HepG2 (cell line): ENCODE measurements around the gene SPHK1. TPM values are rescaled to one million over a fixed set of nuclear protein-coding genes. Genes with fewer than 3 reads are reported as not detected.

Experiments
- ATAC-seq: fragments of 200-7000 bp; cut with Tn5 transposase; 3 replicates; pipeline ENCODE4 v1.9.1; 2020; ENCODE audit warnings: mild to moderate bottlenecking, moderate library complexity
- BruUV-seq: library from RNA; stranded (reverse); fragments of 400-500 nt; replicated peaks from 2 replicates; lab custom pipeline; 2021; lab: Mats Ljungman, UMichigan
- CTCF ChIA-PET: fragments of 300-600 bp; formaldehyde crosslinking; extraction: SDS; loops from one replicate; lab custom pipeline; 2021; ENCODE audit warnings: low total read pairs, inconsistent platforms, low intra/inter-chr PET ratio; lab: Yijun Ruan, JAX
- POLR2A ChIA-PET: fragments of 350-600 bp; sonication (Branson Sonifier 250); formaldehyde crosslinking; loops from one replicate; lab custom pipeline; 2020; ENCODE audit warnings: antibody characterized with exemption, inconsistent platforms; lab: Yijun Ruan, JAX
- DNase-seq: peaks from one replicate; pipeline ENCODE4 v3.0.0-alpha.2; 2015; ENCODE audit warnings: low spot score
- FAIRE-seq: peaks from 3 replicates; lab custom pipeline; 2011; peaks lifted over from hg19 to GRCh38; lab: Jason Lieb, UNC
- H2AFZ ChIP-seq: one replicate; pipeline ENCODE4 v1.6.1; 2011; ENCODE audit warnings: low read length, inconsistent platforms
- H3K27ac ChIP-seq: fragments of 300-600 bp; 3 replicates; pipeline ENCODE4 v1.8.0; 2011; ENCODE audit warnings: mixed run types, mild to moderate bottlenecking, mixed read lengths, low read length, inconsistent platforms; ENCODE audit not compliant: insufficient read depth; ENCODE audit errors: extremely low read length
- H3K27me3 ChIP-seq, 2 experiments: fragments of 200-600 bp in 1 of 2; 2 replicates in 1 of 2; 3 replicates in 1 of 2; pipeline versions ENCODE4 v1.6.0 to v1.8.0; 2011; ENCODE audit warnings: low read length in 2 of 2, mild to moderate bottlenecking in 2 of 2, moderate library complexity in 2 of 2, inconsistent platforms in 1 of 2; ENCODE audit not compliant: insufficient read depth in 2 of 2, control insufficient read depth in 1 of 2
- H3K36me3 ChIP-seq, 2 experiments: fragments of 200-600 bp in 1 of 2; replicated peaks in 1 of 2; 2 replicates in 1 of 2; 3 replicates in 1 of 2; pipeline versions ENCODE4 v1.5.1 to v1.8.0; 2011; ENCODE audit warnings: low read length in 2 of 2, inconsistent platforms in 1 of 2; ENCODE audit not compliant: insufficient read depth in 2 of 2, control insufficient read depth in 1 of 2
- H3K4me1 ChIP-seq: 2 replicates; pipeline ENCODE4 v1.5.1; 2012; ENCODE audit warnings: low read length, inconsistent platforms; ENCODE audit not compliant: insufficient read depth
- H3K4me2 ChIP-seq: 2 replicates; pipeline ENCODE4 v1.6.0; 2011; ENCODE audit warnings: low read depth, low read length, inconsistent platforms
- H3K4me3 ChIP-seq, 3 experiments: fragments of 200-600 bp in 1 of 3; sonication (generic), shearing (Covaris generic) in 1 of 3; replicated peaks in 1 of 3; 2 replicates each; pipeline ENCODE4 v1.5.1; 2011 to 2016; ENCODE audit warnings: low read length in 3 of 3, inconsistent platforms in 2 of 3, low read depth in 2 of 3, mild to moderate bottlenecking in 2 of 3, control low read depth in 1 of 3, mixed read lengths in 1 of 3; ENCODE audit not compliant: insufficient read depth in 1 of 3
- H3K79me2 ChIP-seq: one replicate; pipeline ENCODE4 v1.6.1; 2011; ENCODE audit warnings: low read length, inconsistent platforms; ENCODE audit not compliant: insufficient read depth
- H3K9ac ChIP-seq: 2 replicates; pipeline ENCODE4 v1.6.0; 2011; ENCODE audit warnings: mild to moderate bottlenecking, low read depth, low read length, inconsistent platforms; ENCODE audit not compliant: insufficient read depth
- H3K9me3 ChIP-seq: 2 replicates; pipeline ENCODE4 v1.5.1; 2012; ENCODE audit warnings: mild to moderate bottlenecking, low read length
- H4K20me1 ChIP-seq: 2 replicates; pipeline ENCODE4 v1.6.0; 2011; ENCODE audit warnings: inconsistent platforms, mild to moderate bottlenecking, low read length, moderate library complexity; ENCODE audit not compliant: insufficient read depth
- AGO2 ChIP-seq: fragments of 200-400 bp; formaldehyde crosslinking; optimal IDR thresholded peaks from 2 replicates; pipeline ENCODE3; 2017; ENCODE audit warnings: mild to moderate bottlenecking, low read depth, low read length, moderate library complexity
- MXD3 ChIP-seq: IDR thresholded peaks from 2 replicates; pipeline ENCODE4 v1.6.1; 2016; ENCODE audit warnings: mild to moderate bottlenecking, missing biosample characterization, missing genetic modification reagents
- PAF1 ChIP-seq: IDR thresholded peaks from 2 replicates; pipeline ENCODE4 v1.6.1; 2016; ENCODE audit warnings: missing genetic modification reagents, missing compliant biosample characterization
- PRPF4 ChIP-seq: fragments of 200-400 bp; formaldehyde crosslinking; IDR thresholded peaks from 2 replicates; pipeline ENCODE4 v1.6.1; 2016; ENCODE audit warnings: low read length, low read depth; ENCODE audit not compliant: poor library complexity, severe bottlenecking
- TFDP1 ChIP-seq: IDR thresholded peaks from 2 replicates; pipeline ENCODE4 v1.6.1; 2016; ENCODE audit warnings: missing compliant biosample characterization, missing genetic modification reagents, borderline replicate concordance
- TRIM24 ChIP-seq: sonication (generic); formaldehyde crosslinking; IDR thresholded peaks from 2 replicates; pipeline ENCODE4 v1.8.0; 2022; ENCODE audit warnings: mild to moderate bottlenecking, missing genetic modification reagents
- ZNF274 ChIP-seq: sonication (generic); formaldehyde crosslinking; IDR thresholded peaks from 2 replicates; pipeline ENCODE4 v1.5.1; 2020; ENCODE audit warnings: mild to moderate bottlenecking, missing genetic modification reagents
- ZNF768 ChIP-seq: sonication (generic); formaldehyde crosslinking; IDR thresholded peaks from 2 replicates; pipeline ENCODE4 v1.4.0; 2020; ENCODE audit warnings: missing genetic modification reagents
- WGBS: methylation state at CpG from one replicate; pipeline ENCODE4 v1.1.6; 2017; ENCODE audit warnings: low lambda C conversion rate; 5-methylcytosine and 5-hydroxymethylcytosine counted together
- in situ Hi-C: cut with HindIII; loops from 2 replicates; pipeline ENCODE4 v1.10.0; 2017; ENCODE audit warnings: low pct_unique_long_range_greater_than_20kb; ENCODE audit not compliant: extremely low pct_ligation_motif_present
- intact Hi-C: fragments of 100-400 bp; cut with micrococcal nuclease; formaldehyde crosslinking; loops from one replicate; pipeline ENCODE4 v1.10.0; 2022; ENCODE audit not compliant: unreplicated experiment
- polyA plus RNA-seq, 8 experiments: library from polyadenylated mRNA; depleted of rRNA in 3 of 8; stranded (reverse) in 7 of 8; unstranded in 1 of 8; fragments of >200 nt; fragmentation: Illumina TruSeq in 4 of 8; extraction: Trizol in 4 of 8; gene quantifications; 2 replicates each; pipeline versions ENCODE4 v1.2.1 to v1.2.3, GENCODE V29; 2011 to 2016; ENCODE audit warnings: low read depth in 4 of 8, missing spikeins in 1 of 8, mixed read lengths in 1 of 8; ENCODE audit not compliant: insufficient read depth in 1 of 8
- total RNA-seq, 5 experiments: library from RNA; depleted of rRNA; stranded (reverse); fragments of >200 nt; fragmentation: Illumina TruSeq; extraction: Trizol; gene quantifications; 2 replicates each; pipeline ENCODE4 v1.2.3, GENCODE V29; 2016; ENCODE audit warnings: low read depth in 1 of 5
- TF ChIP-seq, protein P1 (sequence below): sonication (generic); formaldehyde crosslinking; IDR thresholded peaks from 2 replicates; pipeline ENCODE4 v1.4.0; 2020; ENCODE audit warnings: missing genetic modification reagents
- TF ChIP-seq, protein P2 (sequence below): sonication (generic); formaldehyde crosslinking; IDR thresholded peaks from 2 replicates; pipeline ENCODE4 v1.4.0; 2020; ENCODE audit warnings: missing genetic modification reagents, borderline replicate concordance
- TF ChIP-seq, protein P3 (sequence below): sonication (generic); formaldehyde crosslinking; IDR thresholded peaks from 2 replicates; pipeline ENCODE4 v1.4.0; 2020; ENCODE audit warnings: missing genetic modification reagents, mild to moderate bottlenecking, borderline replicate concordance

SPHK1 gene
- total and polyA plus RNA-seq, 2 of the 13 experiments (the other 11 are each of a cell fraction or from before 2014, with no cell fraction given), result 129 to 160 TPM

DNA sequence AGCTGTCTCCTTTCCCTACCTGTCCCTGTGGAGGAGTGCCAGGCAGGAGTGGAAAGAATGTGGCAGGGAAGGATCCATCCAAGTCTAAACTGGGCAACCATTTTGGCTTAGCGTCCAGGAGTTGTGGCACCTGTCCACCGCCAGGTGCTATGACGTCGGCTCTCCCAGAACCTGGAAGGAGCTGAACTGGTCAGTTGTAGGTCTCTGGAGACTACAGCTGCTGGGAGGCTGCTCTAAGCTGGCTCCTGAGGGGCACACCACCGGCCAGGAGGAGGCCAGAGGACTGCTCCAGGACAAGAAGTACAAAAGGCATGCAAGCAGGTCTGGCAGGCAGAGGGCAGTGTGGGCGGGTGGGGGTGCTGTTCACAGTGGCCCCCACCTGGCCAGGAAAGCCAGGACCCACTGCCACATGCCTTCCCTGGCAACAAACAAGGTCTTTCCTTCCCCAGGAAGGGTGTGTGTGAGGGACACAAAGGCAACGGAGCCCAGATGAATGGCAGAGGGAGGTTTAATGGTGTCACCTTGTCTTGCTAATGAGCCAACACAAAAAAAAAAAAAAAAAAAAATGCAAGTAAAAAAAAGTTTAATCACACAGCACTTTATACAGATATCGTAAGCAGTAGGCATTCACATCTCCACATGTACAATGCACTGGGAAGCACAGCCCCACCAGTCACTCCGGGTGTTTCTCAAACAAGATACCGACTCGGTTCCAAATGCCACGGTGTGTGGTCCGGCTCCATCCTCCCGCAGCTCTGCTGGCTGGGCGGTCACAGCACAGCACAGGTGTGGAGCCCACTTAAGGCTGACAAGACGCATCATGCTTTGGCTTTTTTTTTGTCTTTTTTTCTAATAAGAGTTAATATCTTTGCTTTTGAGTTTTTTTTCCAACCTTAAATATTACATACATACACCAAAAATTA is 4.8 kb downstream of the SPHK1 start (continued):
- TF ChIP-seq, protein P1, sequence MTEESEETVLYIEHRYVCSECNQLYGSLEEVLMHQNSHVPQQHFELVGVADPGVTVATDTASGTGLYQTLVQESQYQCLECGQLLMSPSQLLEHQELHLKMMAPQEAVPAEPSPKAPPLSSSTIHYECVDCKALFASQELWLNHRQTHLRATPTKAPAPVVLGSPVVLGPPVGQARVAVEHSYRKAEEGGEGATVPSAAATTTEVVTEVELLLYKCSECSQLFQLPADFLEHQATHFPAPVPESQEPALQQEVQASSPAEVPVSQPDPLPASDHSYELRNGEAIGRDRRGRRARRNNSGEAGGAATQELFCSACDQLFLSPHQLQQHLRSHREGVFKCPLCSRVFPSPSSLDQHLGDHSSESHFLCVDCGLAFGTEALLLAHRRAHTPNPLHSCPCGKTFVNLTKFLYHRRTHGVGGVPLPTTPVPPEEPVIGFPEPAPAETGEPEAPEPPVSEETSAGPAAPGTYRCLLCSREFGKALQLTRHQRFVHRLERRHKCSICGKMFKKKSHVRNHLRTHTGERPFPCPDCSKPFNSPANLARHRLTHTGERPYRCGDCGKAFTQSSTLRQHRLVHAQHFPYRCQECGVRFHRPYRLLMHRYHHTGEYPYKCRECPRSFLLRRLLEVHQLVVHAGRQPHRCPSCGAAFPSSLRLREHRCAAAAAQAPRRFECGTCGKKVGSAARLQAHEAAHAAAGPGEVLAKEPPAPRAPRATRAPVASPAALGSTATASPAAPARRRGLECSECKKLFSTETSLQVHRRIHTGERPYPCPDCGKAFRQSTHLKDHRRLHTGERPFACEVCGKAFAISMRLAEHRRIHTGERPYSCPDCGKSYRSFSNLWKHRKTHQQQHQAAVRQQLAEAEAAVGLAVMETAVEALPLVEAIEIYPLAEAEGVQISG (CRISPR knock-in tag), result peak; percentile 29; the same call in 1 of the 2 replicates
- peak; percentile 96 for TF ChIP-seq AGO2
- no peak for TF ChIP-seq MXD3 (CRISPR knock-in tag)

- peaks cover 31% of the 10 kb centered on the region; the same call in 1 of the 2 replicates for H4K20me1 ChIP-seq
- in situ Hi-C loops (no loop called here), intact Hi-C loops (no loop called here)
- BruUV-seq, result no TSS peak
- H3K27me3 ChIP-seq, result no peaks in the 10 kb centered on the region
- WGBS, result 94% methylated on average over 9 of the region's 11 CpGs
- no peak overlapping the region for H3K4me3 ChIP-seq
- H3K9ac ChIP-seq, result no peak overlapping the region
- no peak overlapping the region for H3K27ac ChIP-seq
- DNase-seq (peak; percentile 42), FAIRE-seq (no peak), ATAC-seq (peak; percentile 23)
- CTCF ChIA-PET, result no interaction called here
- peaks cover 35% of the 10 kb centered on the region for H3K4me1 ChIP-seq
- H3K9me3 ChIP-seq, result no peaks in the 10 kb centered on the region
- POLR2A ChIA-PET, result interaction anchor here (0.9 to 20.9 kb wide), 4 partner anchors 13 to 109 kb away, joined by 3 to 1379 read pairs (median 83); partner anchors contain the start of gene PRPSAP1
- H3K4me2 ChIP-seq, result no peak overlapping the region
- no peak overlapping the region for H2AFZ ChIP-seq
- H3K36me3 ChIP-seq, result peaks cover 33 to 47% of the 10 kb centered on the region in 2 experiments
- H3K79me2 ChIP-seq, result peaks cover 21% of the 10 kb centered on the region
- TF ChIP-seq, protein P2, sequence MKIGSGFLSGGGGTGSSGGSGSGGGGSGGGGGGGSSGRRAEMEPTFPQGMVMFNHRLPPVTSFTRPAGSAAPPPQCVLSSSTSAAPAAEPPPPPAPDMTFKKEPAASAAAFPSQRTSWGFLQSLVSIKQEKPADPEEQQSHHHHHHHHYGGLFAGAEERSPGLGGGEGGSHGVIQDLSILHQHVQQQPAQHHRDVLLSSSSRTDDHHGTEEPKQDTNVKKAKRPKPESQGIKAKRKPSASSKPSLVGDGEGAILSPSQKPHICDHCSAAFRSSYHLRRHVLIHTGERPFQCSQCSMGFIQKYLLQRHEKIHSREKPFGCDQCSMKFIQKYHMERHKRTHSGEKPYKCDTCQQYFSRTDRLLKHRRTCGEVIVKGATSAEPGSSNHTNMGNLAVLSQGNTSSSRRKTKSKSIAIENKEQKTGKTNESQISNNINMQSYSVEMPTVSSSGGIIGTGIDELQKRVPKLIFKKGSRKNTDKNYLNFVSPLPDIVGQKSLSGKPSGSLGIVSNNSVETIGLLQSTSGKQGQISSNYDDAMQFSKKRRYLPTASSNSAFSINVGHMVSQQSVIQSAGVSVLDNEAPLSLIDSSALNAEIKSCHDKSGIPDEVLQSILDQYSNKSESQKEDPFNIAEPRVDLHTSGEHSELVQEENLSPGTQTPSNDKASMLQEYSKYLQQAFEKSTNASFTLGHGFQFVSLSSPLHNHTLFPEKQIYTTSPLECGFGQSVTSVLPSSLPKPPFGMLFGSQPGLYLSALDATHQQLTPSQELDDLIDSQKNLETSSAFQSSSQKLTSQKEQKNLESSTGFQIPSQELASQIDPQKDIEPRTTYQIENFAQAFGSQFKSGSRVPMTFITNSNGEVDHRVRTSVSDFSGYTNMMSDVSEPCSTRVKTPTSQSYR (CRISPR knock-in tag), result peak; percentile 89; the same call in 1 of the 2 replicates
- TF ChIP-seq TRIM24 (CRISPR knock-in tag) (0 out of 2 replicates have a peak, but pooled peaks have one; percentile 44), ZNF274 (CRISPR knock-in tag) (0 out of 2 replicates have a peak, but pooled peaks have one; percentile 12), ZNF768 (CRISPR knock-in tag) (no peak), TFDP1 (0 out of 2 replicates have a peak, but pooled peaks have one; percentile 26), PAF1 (CRISPR knock-in tag) (peak; percentile 73; the same call in 1 of the 2 replicates), PRPF4 (no peak)
- TF ChIP-seq, protein P3, sequence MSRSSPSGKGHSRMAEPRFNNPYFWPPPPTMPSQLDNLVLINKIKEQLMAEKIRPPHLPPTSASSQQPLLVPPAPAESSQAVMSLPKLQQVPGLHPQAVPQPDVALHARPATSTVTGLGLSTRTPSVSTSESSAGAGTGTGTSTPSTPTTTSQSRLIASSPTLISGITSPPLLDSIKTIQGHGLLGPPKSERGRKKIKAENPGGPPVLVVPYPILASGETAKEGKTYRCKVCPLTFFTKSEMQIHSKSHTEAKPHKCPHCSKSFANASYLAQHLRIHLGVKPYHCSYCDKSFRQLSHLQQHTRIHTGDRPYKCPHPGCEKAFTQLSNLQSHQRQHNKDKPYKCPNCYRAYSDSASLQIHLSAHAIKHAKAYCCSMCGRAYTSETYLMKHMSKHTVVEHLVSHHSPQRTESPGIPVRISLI (CRISPR knock-in tag), result 0 out of 2 replicates have a peak, but pooled peaks have one; percentile 6
Observed at GRCh38 chr17:76390003-76390421, 5.6 kb downstream of the SPHK1 start.
